Stimulated activated naive CD8-positive, alpha-beta T cell treated with anti-CD3 and anti-CD28 coated beads, Interleukin-15, amount 100 ng/mL, for 72 hours (primary cell): ENCODE results near the gene SOX21.

Source experiments
- ATAC-seq: fragments of 150-1000 bp; cut with Tn5 transposase; 2 replicates; pipeline ENCODE4 v1.10.0; 2021; ENCODE audit warnings: mild to moderate bottlenecking, moderate library complexity
- DNase-seq, 2 donors: peaks; one replicate each; pipeline ENCODE4 v3.0.0; 2021 to 2022
- H3K27ac Mint-ChIP-seq, 2 donors: one replicate each; pipeline ENCODE4 v1.8.0; 2022; ENCODE audit warnings: mild to moderate bottlenecking in 2 of 2, mixed read lengths in 2 of 2, moderate library complexity in 2 of 2
- H3K27me3 Mint-ChIP-seq: one replicate; pipeline ENCODE4 v1.8.0; 2022; ENCODE audit warnings: mixed read lengths
- H3K4me1 Mint-ChIP-seq: one replicate; pipeline ENCODE4 v1.8.0; 2022; ENCODE audit warnings: mild to moderate bottlenecking, mixed read lengths
- H3K4me3 Mint-ChIP-seq, 2 donors: one replicate each; pipeline ENCODE4 v1.8.0; 2022; ENCODE audit warnings: mild to moderate bottlenecking in 2 of 2, mixed read lengths in 2 of 2, moderate library complexity in 1 of 2
- H3K9me3 Mint-ChIP-seq, 2 donors: one replicate each; pipeline ENCODE4 v1.8.0; 2022; ENCODE audit warnings: mixed read lengths in 2 of 2

SOX21 gene

GRCh38 chr13:94703721-94704314 lies 8.5 kb downstream of the SOX21 start:
- H3K27ac Mint-ChIP-seq, result no peak overlapping the region
- no peak overlapping the region for H3K4me3 Mint-ChIP-seq
- no peak for ATAC-seq
- peaks cover 100% of the 10 kb centered on the region for H3K27me3 Mint-ChIP-seq
- no peaks in the 10 kb centered on the region for H3K9me3 Mint-ChIP-seq
- H3K4me1 Mint-ChIP-seq, result peaks cover 24% of the 10 kb centered on the region
- DNase-seq, result no peak

- no peak for ATAC-seq
- Mint-ChIP-seq H3K27ac (no peak overlapping the region), H3K9me3 (no peaks in the 10 kb centered on the region), H3K4me3 (no peak overlapping the region), H3K27me3 (peaks cover 100% of the 10 kb centered on the region), H3K4me1 (peaks cover 21% of the 10 kb centered on the region)
- no peak for DNase-seq
Observed at GRCh38 chr13:94703271-94703670, 9.1 kb downstream of the SOX21 start.

- peak overlapping the region in 1 of 2 donors; percentile 61 for H3K27ac Mint-ChIP-seq
- peaks cover 97% of the 10 kb centered on the region for H3K27me3 Mint-ChIP-seq
- H3K4me3 Mint-ChIP-seq, result no peak overlapping the region
- ATAC-seq (no peak), DNase-seq (no peak)
- no peaks in the 10 kb centered on the region for H3K9me3 Mint-ChIP-seq
- H3K4me1 Mint-ChIP-seq, result peaks cover 12% of the 10 kb centered on the region
Observed at GRCh38 chr13:94702181-94703041, 9.9 kb downstream of the SOX21 start.

- H3K9me3 Mint-ChIP-seq, result no peaks in the 10 kb centered on the region
- no peak overlapping the region for H3K27ac Mint-ChIP-seq
- no peak overlapping the region for H3K4me3 Mint-ChIP-seq
- no peak for ATAC-seq
- no peak for DNase-seq
- peaks cover 97% of the 10 kb centered on the region for H3K27me3 Mint-ChIP-seq
- H3K4me1 Mint-ChIP-seq, result peaks cover 4% of the 10 kb centered on the region
Observed at GRCh38 chr13:94701313-94702180, 10.8 kb downstream of the SOX21 start.

GRCh38 chr13:94700536-94700935 lies 11.8 kb downstream of the SOX21 start:
- DNase-seq (no peak), ATAC-seq (no peak)
- Mint-ChIP-seq H3K9me3 (no peaks in the 10 kb centered on the region), H3K4me3 (no peak overlapping the region), H3K27ac (no peak overlapping the region), H3K4me1 (no peaks in the 10 kb centered on the region), H3K27me3 (peaks cover 97% of the 10 kb centered on the region)

- Mint-ChIP-seq H3K4me1 (no peaks in the 10 kb centered on the region), H3K9me3 (no peaks in the 10 kb centered on the region), H3K27me3 (peaks cover 94% of the 10 kb centered on the region), H3K4me3 (no peak overlapping the region), H3K27ac (no peak overlapping the region)
- DNase-seq (no peak), ATAC-seq (no peak)
Observed at GRCh38 chr13:94700051-94700535, 12.3 kb downstream of the SOX21 start.

- Mint-ChIP-seq H3K4me3 (no peak overlapping the region), H3K9me3 (no peaks in the 10 kb centered on the region), H3K27ac (no peak overlapping the region), H3K27me3 (peaks cover 73% of the 10 kb centered on the region), H3K4me1 (no peaks in the 10 kb centered on the region)
- no peak for ATAC-seq
- DNase-seq, result no peak
Observed at GRCh38 chr13:94696171-94696570, 16.2 kb downstream of the SOX21 start.

- no peak overlapping the region for H3K27ac Mint-ChIP-seq
- no peaks in the 10 kb centered on the region for H3K4me1 Mint-ChIP-seq
- ATAC-seq, result no peak
Observed at GRCh38 chr13:94692030-94692429, 20.3 kb downstream of the SOX21 start.

GRCh38 chr13:94683409-94683808 lies 28.9 kb downstream of the SOX21 start:
- DNase-seq (no peak), ATAC-seq (no peak)
- Mint-ChIP-seq H3K27me3 (peaks cover 41% of the 10 kb centered on the region), H3K9me3 (no peaks in the 10 kb centered on the region), H3K27ac (no peak overlapping the region), H3K4me3 (no peak overlapping the region), H3K4me1 (no peaks in the 10 kb centered on the region)

More at GRCh38 chr13:94692030-94692429, 20.3 kb downstream of the SOX21 start:
- Mint-ChIP-seq H3K27me3 (peaks cover 55% of the 10 kb centered on the region), H3K4me3 (no peak overlapping the region), H3K9me3 (no peaks in the 10 kb centered on the region)
- DNase-seq, result no peak

GRCh38 chr13:94682229-94682628 lies 30.1 kb downstream of the SOX21 start:
- Mint-ChIP-seq H3K27ac (no peak overlapping the region), H3K4me3 (no peak overlapping the region), H3K27me3 (peaks cover 43% of the 10 kb centered on the region), H3K9me3 (no peaks in the 10 kb centered on the region), H3K4me1 (no peaks in the 10 kb centered on the region)
- ATAC-seq, result no peak
- DNase-seq, result no peak

GRCh38 chr13:94679614-94680013 lies 32.7 kb downstream of the SOX21 start:
- ATAC-seq, result no peak
- Mint-ChIP-seq H3K4me1 (no peaks in the 10 kb centered on the region), H3K27ac (no peak overlapping the region), H3K4me3 (no peak overlapping the region), H3K27me3 (peaks cover 59% of the 10 kb centered on the region), H3K9me3 (no peaks in the 10 kb centered on the region)
- no peak for DNase-seq

GRCh38 chr13:94678845-94679244 lies 33.5 kb downstream of the SOX21 start:
- no peak for DNase-seq
- no peaks in the 10 kb centered on the region for H3K9me3 Mint-ChIP-seq
- no peak overlapping the region for H3K27ac Mint-ChIP-seq
- no peak overlapping the region for H3K4me3 Mint-ChIP-seq
- no peak for ATAC-seq
- H3K4me1 Mint-ChIP-seq, result no peaks in the 10 kb centered on the region
- H3K27me3 Mint-ChIP-seq, result peaks cover 59% of the 10 kb centered on the region

- Mint-ChIP-seq H3K4me1 (no peaks in the 10 kb centered on the region), H3K4me3 (no peak overlapping the region), H3K27ac (no peak overlapping the region), H3K27me3 (peaks cover 50% of the 10 kb centered on the region), H3K9me3 (no peaks in the 10 kb centered on the region)
- ATAC-seq (no peak), DNase-seq (no peak)
Observed at GRCh38 chr13:94677799-94678198, 34.5 kb downstream of the SOX21 start.

- H3K4me3 Mint-ChIP-seq, result no peak overlapping the region
- DNase-seq, result peak; percentile 23 to 39
- H3K27ac Mint-ChIP-seq, result no peak overlapping the region
- H3K4me1 Mint-ChIP-seq, result no peaks in the 10 kb centered on the region
- peaks cover 41% of the 10 kb centered on the region for H3K27me3 Mint-ChIP-seq
- ATAC-seq, result peak; percentile 66
- H3K9me3 Mint-ChIP-seq, result no peaks in the 10 kb centered on the region
Observed at GRCh38 chr13:94674609-94675348, 37.6 kb downstream of the SOX21 start.

GRCh38 chr13:94673851-94674250 lies 38.5 kb downstream of the SOX21 start:
- H3K4me3 Mint-ChIP-seq, result no peak overlapping the region
- H3K4me1 Mint-ChIP-seq, result peaks cover 1% of the 10 kb centered on the region
- H3K9me3 Mint-ChIP-seq, result peaks cover 0 to under 1% of the 10 kb centered on the region in 2 donors
- H3K27me3 Mint-ChIP-seq, result peaks cover 35% of the 10 kb centered on the region
- ATAC-seq (no peak), DNase-seq (no peak)
- no peak overlapping the region for H3K27ac Mint-ChIP-seq
